GM21717 (cell line): ENCODE data around the gene TP63.

Source experiments
- ATAC-seq: cut with Tn5 transposase; IDR thresholded peaks from one replicate; pipeline ENCODE4 v1.9.1; 2021; ENCODE audit warnings: mild to moderate bottlenecking, moderate library complexity; ENCODE audit not compliant: unreplicated experiment

Gene TP63

GRCh38 chr3:189842681-189843602 is 211.8 kb downstream of the TP63 start:
- ATAC-seq: no peak

GRCh38 chr3:189845069-189845468 is 213.9 kb downstream of the TP63 start:
- no peak for ATAC-seq

GRCh38 chr3:189848395-189849040 is 217.3 kb downstream of the TP63 start:
- no peak for ATAC-seq

DNA sequence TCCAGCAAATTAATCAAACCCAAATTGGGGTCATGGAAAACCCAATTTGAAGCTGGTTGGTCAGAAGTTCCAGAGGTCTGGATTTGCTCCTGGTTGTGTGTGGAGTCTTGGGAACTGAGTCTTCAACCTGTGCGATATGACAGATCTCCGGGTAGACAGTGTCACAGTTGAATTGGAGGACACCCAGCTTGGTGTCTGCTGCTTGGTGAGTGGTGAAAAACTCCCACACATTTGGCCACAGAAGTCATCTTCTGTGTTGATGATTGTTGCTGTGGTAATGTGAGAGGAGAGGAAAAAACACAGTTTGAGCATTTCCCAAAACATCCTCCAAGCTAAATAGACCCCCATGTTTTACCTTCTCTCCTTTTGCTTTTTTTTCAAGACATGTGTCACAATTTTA is 218.1 kb downstream of the TP63 start:
- no peak for ATAC-seq

DNA sequence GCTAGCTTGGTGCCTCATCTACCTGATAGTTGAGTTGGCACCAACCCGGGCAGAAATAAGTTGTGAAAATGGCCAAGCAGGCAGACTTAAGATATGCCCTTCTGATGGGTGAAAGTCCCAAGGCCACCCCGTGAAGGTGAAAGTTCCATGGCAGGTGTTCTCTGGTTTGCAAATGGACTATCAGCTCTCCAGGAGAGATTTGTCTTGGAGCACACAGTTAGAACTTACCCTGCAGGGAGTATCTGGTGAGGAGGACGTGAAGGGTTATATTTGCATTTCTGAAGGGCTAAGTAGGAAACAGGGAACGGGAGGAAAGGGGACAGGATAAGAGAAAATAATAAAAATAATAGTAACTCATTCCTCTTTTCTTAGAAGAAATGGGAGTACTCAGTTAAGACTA is 220.5 kb downstream of the TP63 start:
- no peak for ATAC-seq

- no peak for ATAC-seq
Observed at GRCh38 chr3:189853906-189854305, 222.7 kb downstream of the TP63 start.

DNA sequence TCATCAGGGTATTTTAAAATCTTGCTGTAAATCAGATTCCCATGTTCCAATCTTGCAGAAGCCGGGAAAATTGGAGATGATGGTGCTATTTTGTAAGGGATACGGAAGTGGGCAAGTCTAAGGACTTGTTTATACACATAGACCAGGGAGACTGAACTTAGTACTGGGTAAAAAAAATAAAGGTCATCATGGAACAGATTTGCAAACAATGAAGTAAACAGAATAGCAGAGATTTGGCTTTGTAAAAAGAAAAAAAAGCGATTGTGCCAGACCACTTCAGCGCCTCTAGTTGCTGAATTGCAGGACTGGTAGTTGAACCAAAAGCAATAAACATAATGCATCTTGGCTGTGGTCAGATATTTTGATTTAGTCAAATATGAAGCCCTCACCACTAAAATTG is 229.1 kb downstream of the TP63 start:
- ATAC-seq: no peak

GRCh38 chr3:189862385-189862998 is 231.3 kb downstream of the TP63 start:
- no peak for ATAC-seq

- no peak for ATAC-seq
Observed at GRCh38 chr3:189863031-189863430, 231.8 kb downstream of the TP63 start.

- ATAC-seq: no peak
Observed at GRCh38 chr3:189868061-189868460, 236.9 kb downstream of the TP63 start.

- ATAC-seq: no peak
Observed at GRCh38 chr3:189869165-189869564, 238.0 kb downstream of the TP63 start.

DNA sequence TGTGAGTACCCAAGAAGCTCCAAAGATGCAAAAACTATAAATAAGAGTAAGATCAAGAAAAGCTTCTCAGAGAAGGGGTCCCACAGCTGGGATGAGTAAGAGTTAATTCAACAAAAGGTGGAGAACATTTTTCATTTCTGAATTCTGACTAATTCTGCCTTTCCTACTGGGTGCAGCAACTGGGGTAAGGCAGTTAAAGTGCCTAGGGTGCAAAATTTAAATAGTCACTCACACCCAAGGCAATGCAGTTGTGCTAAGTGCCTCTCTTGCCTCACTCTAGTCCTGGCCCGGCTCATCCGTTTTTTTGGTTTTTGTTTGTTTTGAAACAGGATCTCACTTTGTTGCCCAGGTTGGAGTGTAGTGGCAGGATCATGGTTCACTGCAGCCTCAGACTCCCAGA is 240.2 kb downstream of the TP63 start:
- no peak for ATAC-seq

DNA sequence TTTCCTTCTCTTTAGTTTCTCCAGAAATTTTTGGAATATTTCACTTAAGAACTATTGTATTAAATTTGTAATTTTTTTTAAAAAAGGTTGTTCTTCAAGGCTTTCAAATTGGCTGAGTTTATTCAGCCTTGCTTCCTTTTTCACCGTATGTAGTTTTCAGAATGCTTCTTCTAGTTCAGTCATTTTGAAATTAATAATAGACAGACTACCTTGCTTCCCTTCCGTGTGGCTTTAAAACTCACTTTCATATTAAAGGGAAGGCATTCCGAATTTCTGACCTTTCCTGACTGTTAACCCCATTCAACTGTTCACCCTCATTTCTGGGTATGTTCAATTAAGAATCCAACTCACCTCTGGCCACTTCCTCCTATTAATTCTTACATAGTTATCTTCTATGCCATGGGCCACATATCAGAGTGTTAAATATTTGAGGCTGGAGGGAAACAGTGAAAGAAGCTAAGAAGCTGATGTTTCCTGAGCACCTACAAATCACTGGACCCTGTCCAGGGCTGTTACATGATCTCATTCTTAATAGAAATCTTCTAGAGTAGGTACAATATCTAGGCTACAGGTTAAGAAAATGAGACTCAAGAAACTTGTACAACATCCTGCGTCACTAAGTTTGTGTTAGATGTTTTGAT is 252.0 kb downstream of the TP63 start:
- ATAC-seq: no peak

DNA sequence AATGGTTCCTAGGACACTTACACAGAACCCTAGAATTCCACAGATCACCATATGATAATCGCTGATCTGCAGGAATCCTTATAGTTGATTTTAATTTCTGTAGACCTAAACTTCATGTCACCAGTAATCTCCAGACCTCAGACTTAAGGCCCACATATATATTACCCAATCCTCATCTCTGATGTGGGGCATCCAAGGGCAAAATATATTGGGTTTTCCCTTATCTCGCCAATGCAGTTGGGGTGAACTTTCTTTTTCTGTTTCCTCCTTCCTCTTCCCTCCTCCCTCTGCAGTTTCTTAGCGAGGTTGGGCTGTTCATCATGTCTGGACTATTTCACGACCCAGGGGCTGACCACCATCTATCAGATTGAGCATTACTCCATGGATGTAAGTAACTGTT is 259.3 kb downstream of the TP63 start:
- ATAC-seq: no peak

- no peak for ATAC-seq
Observed at GRCh38 chr3:189896533-189896932, 265.3 kb downstream of the TP63 start.

GRCh38 chr3:189897406-189897805 is 266.2 kb downstream of the TP63 start:
- no peak for ATAC-seq

- no peak for ATAC-seq
Observed at GRCh38 chr3:189898559-189899153, 267.5 kb downstream of the TP63 start.

DNA sequence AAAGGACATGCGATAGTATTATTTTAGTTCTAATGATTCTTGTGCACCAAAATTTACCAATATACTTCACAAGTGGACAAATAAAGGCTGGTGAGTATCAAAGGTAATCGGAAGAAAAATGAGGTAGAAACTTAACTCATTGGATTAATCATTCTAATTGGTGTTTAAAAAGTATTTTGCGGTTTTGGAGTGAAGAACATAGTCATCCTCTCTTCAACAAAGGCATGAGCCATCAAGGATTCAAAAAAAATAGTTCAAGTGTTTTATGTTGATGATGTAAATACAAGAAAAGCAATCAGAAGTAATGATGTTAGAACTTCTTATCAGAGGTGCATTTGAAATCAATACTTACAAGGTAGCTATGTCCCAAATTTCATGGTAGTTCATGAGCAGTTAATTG is 268.0 kb downstream of the TP63 start:
- ATAC-seq: no peak

GRCh38 chr3:189900578-189900977 is 269.4 kb downstream of the TP63 start:
- no peak for ATAC-seq

GRCh38 chr3:189901481-189901880 is 270.3 kb downstream of the TP63 start:
- no peak for ATAC-seq
